ENCODE measurements around the gene METRNL. TPM values are rescaled to one million over a fixed set of nuclear protein-coding genes. Genes with fewer than 3 reads are reported as not detected.

The METRNL gene
- polyA plus RNA-seq, 3 donors, result 13.1 to 133 (median 29.8) TPM

GRCh38 chr17:83135692-83136091 lies 56.3 kb downstream of the METRNL start:
- H3K4me1 Mint-ChIP-seq, result peaks cover 11% of the 10 kb centered on the region
- no peak overlapping the region for H3K9ac ChIP-seq (ENCODE audit: insufficient read depth, low read length, poor library complexity, severe bottlenecking)
- H3K27me3 Mint-ChIP-seq (ENCODE audit: low read depth in 3 of 3), result peaks cover 0 to 22% (median 8%) of the 10 kb centered on the region in 3 donors
- WGBS (ENCODE audit: insufficient coverage), result 87% methylated on average over 12 of the region's 14 CpGs
- no peaks in the 10 kb centered on the region for H3K9me3 ChIP-seq (replicated peaks in 1 of 2; ENCODE audit: control insufficient read depth in 1 of 2, insufficient read depth in 1 of 2, low read length in 2 of 2)
- H3K4me3 Mint-ChIP-seq, result no peak overlapping the region
- intact Hi-C loops (cut with micrococcal nuclease), result no loop called here
- no peak for DNase-seq
- H3K27ac Mint-ChIP-seq, result peak overlapping the region in 1 of 7 donors; percentile 30
- H3K79me2 ChIP-seq (ENCODE audit: insufficient read depth, low read length), result no peaks in the 10 kb centered on the region
- H3K4me2 ChIP-seq (replicated peaks; ENCODE audit: extremely low read depth, low read length, poor library complexity, severe bottlenecking), result no peak overlapping the region
- no peak overlapping the region for H3K27ac ChIP-seq (ENCODE audit: low read depth in 1 of 2, low read length in 2 of 2)
- H4K20me1 ChIP-seq (ENCODE audit: insufficient read depth, low read length), result no peaks in the 10 kb centered on the region
- peaks cover 0 to 7% (median 3%) of the 10 kb centered on the region in 7 donors for H3K9me3 Mint-ChIP-seq
- no peak overlapping the region for H2AFZ ChIP-seq (ENCODE audit: insufficient read depth, low read depth, low read length, poor library complexity, severe bottlenecking)
- peaks cover 0 to 3% of the 10 kb centered on the region in 2 donors for H3K4me1 ChIP-seq (ENCODE audit: control insufficient read depth in 1 of 2, insufficient read depth in 2 of 2, low read length in 2 of 2)
- H3K27me3 ChIP-seq (ENCODE audit: control insufficient read depth in 2 of 2, insufficient read depth in 2 of 2, low read length in 2 of 2), result peaks cover 0 to 4% of the 10 kb centered on the region in 2 donors
- TF ChIP-seq CTCF (IDR thresholded peaks at IDR 0.05), result no peak
- H3K36me3 Mint-ChIP-seq, result peaks cover 0 to 1% of the 10 kb centered on the region in 2 donors
- no peaks in the 10 kb centered on the region for H3K36me3 ChIP-seq (replicated peaks in 1 of 2; ENCODE audit: control insufficient read depth in 1 of 2, insufficient read depth in 2 of 2, low read length in 2 of 2)
- H3K4me3 ChIP-seq (replicated peaks in 1 of 3; ENCODE audit: low read depth in 2 of 3, low read length in 3 of 3), result no peak overlapping the region

GRCh38 chr17:83136156-83136555 lies 56.7 kb downstream of the METRNL start:
- 89% methylated on average over 7 of the region's 13 CpGs for WGBS (ENCODE audit: insufficient coverage)
- Mint-ChIP-seq H3K4me1 (peaks cover 11% of the 10 kb centered on the region), H3K27ac (peak overlapping the region in 1 of 7 donors; percentile 30), H3K9me3 (peaks cover 0 to 9% (median 3%) of the 10 kb centered on the region in 7 donors), H3K36me3 (peaks cover 0 to 1% of the 10 kb centered on the region in 2 donors), H3K27me3 (ENCODE audit: low read depth in 3 of 3) (peaks cover 0 to 22% (median 8%) of the 10 kb centered on the region in 3 donors), H3K4me3 (no peak overlapping the region)
- no peak overlapping the region for H3K27ac ChIP-seq (ENCODE audit: low read depth in 1 of 2, low read length in 2 of 2)
- no peak for DNase-seq
- intact Hi-C loops (cut with micrococcal nuclease), result no loop called here
- H3K4me2 ChIP-seq (replicated peaks; ENCODE audit: extremely low read depth, low read length, poor library complexity, severe bottlenecking), result no peak overlapping the region
- H3K36me3 ChIP-seq (replicated peaks in 1 of 2; ENCODE audit: control insufficient read depth in 1 of 2, insufficient read depth in 2 of 2, low read length in 2 of 2), result no peaks in the 10 kb centered on the region
- H3K27me3 ChIP-seq (ENCODE audit: control insufficient read depth in 2 of 2, insufficient read depth in 2 of 2, low read length in 2 of 2), result peaks cover 0 to 4% of the 10 kb centered on the region in 2 donors
- H3K4me3 ChIP-seq (replicated peaks in 1 of 3; ENCODE audit: low read depth in 2 of 3, low read length in 3 of 3), result no peak overlapping the region
- no peaks in the 10 kb centered on the region for H3K9me3 ChIP-seq (replicated peaks in 1 of 2; ENCODE audit: control insufficient read depth in 1 of 2, insufficient read depth in 1 of 2, low read length in 2 of 2)
- H3K4me1 ChIP-seq (ENCODE audit: control insufficient read depth in 1 of 2, insufficient read depth in 2 of 2, low read length in 2 of 2), result peaks cover 0 to 3% of the 10 kb centered on the region in 2 donors
- no peaks in the 10 kb centered on the region for H4K20me1 ChIP-seq (ENCODE audit: insufficient read depth, low read length)
- H2AFZ ChIP-seq (ENCODE audit: insufficient read depth, low read depth, low read length, poor library complexity, severe bottlenecking), result no peak overlapping the region
- H3K79me2 ChIP-seq (ENCODE audit: insufficient read depth, low read length), result no peaks in the 10 kb centered on the region
- TF ChIP-seq CTCF (IDR thresholded peaks at IDR 0.05), result no peak
- no peak overlapping the region for H3K9ac ChIP-seq (ENCODE audit: insufficient read depth, low read length, poor library complexity, severe bottlenecking)

All from CD14-positive monocyte (primary cell).